ENCODE results near the gene ELP5. TPM values are rescaled to one million over a fixed set of nuclear protein-coding genes. Genes with fewer than 3 reads are reported as not detected.
A peak's percentile ranks its signal among the peaks of the same experiment; 100 is the strongest.

The ELP5 gene
- polyA plus RNA-seq, 3 donors = 51.6 to 63.0 (median 55.1) TPM

GRCh38 chr17:7226721-7227710 lies 25.0 kb upstream of the ELP5 start:
- DNase-seq (ENCODE audit: extremely low read depth in 1 of 11, low read depth in 9 of 11, low spot score in 4 of 11) = no peak

GRCh38 chr17:7228920-7229319 lies 23.1 kb upstream of the ELP5 start:
- no peak for DNase-seq (ENCODE audit: extremely low read depth in 1 of 11, low read depth in 9 of 11, low spot score in 4 of 11)

- DNase-seq (ENCODE audit: extremely low read depth in 1 of 11, low read depth in 9 of 11, low spot score in 4 of 11) = no peak
These were observed 22.5 kb upstream of the ELP5 start for GRCh38 chr17:7229504-7229903.

- no peak for DNase-seq (ENCODE audit: extremely low read depth in 1 of 11, low read depth in 9 of 11, low spot score in 4 of 11)
These were observed 19.9 kb upstream of the ELP5 start for GRCh38 chr17:7232114-7232513.

- DNase-seq (ENCODE audit: extremely low read depth in 1 of 11, low read depth in 9 of 11, low spot score in 4 of 11) = no peak
These were observed 18.3 kb upstream of the ELP5 start for GRCh38 chr17:7233701-7234082.

GRCh38 chr17:7234083-7234951 lies 17.7 kb upstream of the ELP5 start, which contains the start of gene DVL2:
DVL2 (minus strand) TSS chr17:7234517; CDS start chr17:7234262, 255 bp downstream.
- DNase-seq (ENCODE audit: extremely low read depth in 1 of 11, low read depth in 9 of 11, low spot score in 4 of 11) = peak in 9 of 11 donors; percentile 87 to 95 (median 91)

GRCh38 chr17:7235693-7236665 lies 16.0 kb upstream of the ELP5 start:
- DNase-seq (ENCODE audit: extremely low read depth in 1 of 11, low read depth in 9 of 11, low spot score in 4 of 11) = no peak

GRCh38 chr17:7236808-7237207 lies 15.2 kb upstream of the ELP5 start:
- DNase-seq (ENCODE audit: extremely low read depth in 1 of 11, low read depth in 9 of 11, low spot score in 4 of 11) = no peak

GRCh38 chr17:7237266-7237760 lies 14.7 kb upstream of the ELP5 start:
- no peak for DNase-seq (ENCODE audit: extremely low read depth in 1 of 11, low read depth in 9 of 11, low spot score in 4 of 11)

- no peak for DNase-seq (ENCODE audit: extremely low read depth in 1 of 11, low read depth in 9 of 11, low spot score in 4 of 11)
These were observed 14.1 kb upstream of the ELP5 start for GRCh38 chr17:7237761-7238419.

- DNase-seq (ENCODE audit: extremely low read depth in 1 of 11, low read depth in 9 of 11, low spot score in 4 of 11) = no peak
These were observed 13.5 kb upstream of the ELP5 start for GRCh38 chr17:7238420-7239090.

GRCh38 chr17:7239091-7240027 lies 12.7 kb upstream of the ELP5 start, which contains the start of gene PHF23:
PHF23 (minus strand) TSS chr17:7239457; CDS start chr17:7239279, 178 bp downstream.
- DNase-seq (ENCODE audit: extremely low read depth in 1 of 11, low read depth in 9 of 11, low spot score in 4 of 11) = peak; percentile 98 to 100 (median 99)

- DNase-seq (ENCODE audit: extremely low read depth in 1 of 11, low read depth in 9 of 11, low spot score in 4 of 11) = no peak
These were observed 11.6 kb upstream of the ELP5 start for GRCh38 chr17:7240375-7240774.

GRCh38 chr17:7241090-7241733 lies 10.8 kb upstream of the ELP5 start:
- no peak for DNase-seq (ENCODE audit: extremely low read depth in 1 of 11, low read depth in 9 of 11, low spot score in 4 of 11)

- peak; percentile 84 to 98 (median 93) for DNase-seq (ENCODE audit: extremely low read depth in 1 of 11, low read depth in 9 of 11, low spot score in 4 of 11)
These were observed 10.0 kb upstream of the ELP5 start, which contains the start of gene GABARAP for GRCh38 chr17:7241783-7242716. GABARAP (minus strand) TSS chr17:7242449; CDS start chr17:7242330, 119 bp downstream.
